GM18861 (cell line): ENCODE results near the gene CDON.
"Not testable (repeated sequence)": the region's sequence is repeated elsewhere in the genome, so short reads cannot be mapped to it uniquely, and the experiment has no call there.

ENCODE experiments used
- ATAC-seq: cut with Tn5 transposase; IDR thresholded peaks from one replicate; pipeline ENCODE4 v1.9.1; 2021; ENCODE audit not compliant: unreplicated experiment

The CDON gene

DNA sequence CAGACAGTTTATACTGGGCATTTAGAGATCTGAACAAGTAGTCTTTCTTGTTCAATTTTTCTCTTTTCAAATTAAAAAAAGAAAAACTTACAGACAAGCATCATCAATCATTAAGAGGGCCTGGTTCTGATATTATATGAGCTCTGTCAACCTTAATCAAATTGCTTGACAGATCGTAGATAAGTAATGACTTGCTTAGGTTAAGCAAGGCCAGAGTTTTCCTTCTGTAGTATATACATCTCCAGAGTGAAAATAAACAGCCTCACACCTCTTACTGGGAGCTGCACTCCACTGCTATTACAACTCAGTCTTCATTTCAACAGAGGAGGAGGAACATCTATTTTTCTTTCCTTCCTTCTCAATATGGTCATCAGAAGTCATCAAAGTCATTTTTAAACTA is 13.5 kb downstream of the CDON start:
- no peak for ATAC-seq

DNA sequence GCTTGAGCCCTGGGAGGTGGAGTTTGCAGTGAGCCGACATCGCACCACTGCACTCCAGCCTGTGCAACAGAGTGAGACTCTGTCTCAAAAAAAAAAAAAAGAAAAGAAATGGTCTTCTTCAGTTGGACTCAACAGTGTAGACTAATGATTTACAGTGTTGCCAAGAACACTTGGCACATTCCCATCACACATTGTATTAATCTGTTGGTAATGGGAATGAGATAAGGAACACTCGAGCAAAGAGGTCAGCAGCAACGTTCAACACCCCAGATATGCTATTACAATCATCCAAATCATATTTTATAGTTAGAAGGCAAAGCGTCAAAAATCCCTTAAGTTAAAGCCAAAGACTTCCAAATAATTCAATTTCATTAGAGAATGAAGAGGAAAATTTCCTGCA is 14.5 kb downstream of the CDON start:
- no peak for ATAC-seq

DNA sequence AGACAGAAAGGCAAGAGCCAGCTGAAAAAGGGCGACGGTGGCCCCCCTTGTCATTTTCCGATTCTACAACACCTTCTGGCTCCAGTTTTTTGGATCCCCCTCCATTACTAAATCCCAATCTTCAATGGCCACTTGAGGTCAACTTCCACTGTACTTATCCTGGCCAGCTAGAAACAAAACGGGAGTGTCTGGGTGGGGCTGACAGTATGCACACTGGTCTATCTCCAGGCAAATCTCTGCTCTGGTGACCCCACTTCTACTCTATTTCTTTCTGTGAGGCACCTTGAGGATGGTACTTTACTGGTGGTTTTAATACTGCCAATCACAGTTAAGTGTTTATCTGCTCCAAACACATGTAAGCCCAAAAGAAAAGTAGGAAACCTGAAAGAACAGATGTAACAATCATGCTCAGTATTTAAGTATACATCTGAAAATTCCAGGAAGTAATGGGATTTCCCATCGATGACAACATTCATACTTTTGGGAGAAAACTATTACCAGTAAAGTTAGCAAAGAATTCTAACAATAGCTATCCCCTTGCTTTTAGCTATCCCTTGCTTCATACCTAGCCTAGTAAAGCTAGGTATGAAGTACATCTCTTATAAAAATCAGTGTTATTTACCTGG is 16.0 kb downstream of the CDON start:
- ATAC-seq: no peak

DNA sequence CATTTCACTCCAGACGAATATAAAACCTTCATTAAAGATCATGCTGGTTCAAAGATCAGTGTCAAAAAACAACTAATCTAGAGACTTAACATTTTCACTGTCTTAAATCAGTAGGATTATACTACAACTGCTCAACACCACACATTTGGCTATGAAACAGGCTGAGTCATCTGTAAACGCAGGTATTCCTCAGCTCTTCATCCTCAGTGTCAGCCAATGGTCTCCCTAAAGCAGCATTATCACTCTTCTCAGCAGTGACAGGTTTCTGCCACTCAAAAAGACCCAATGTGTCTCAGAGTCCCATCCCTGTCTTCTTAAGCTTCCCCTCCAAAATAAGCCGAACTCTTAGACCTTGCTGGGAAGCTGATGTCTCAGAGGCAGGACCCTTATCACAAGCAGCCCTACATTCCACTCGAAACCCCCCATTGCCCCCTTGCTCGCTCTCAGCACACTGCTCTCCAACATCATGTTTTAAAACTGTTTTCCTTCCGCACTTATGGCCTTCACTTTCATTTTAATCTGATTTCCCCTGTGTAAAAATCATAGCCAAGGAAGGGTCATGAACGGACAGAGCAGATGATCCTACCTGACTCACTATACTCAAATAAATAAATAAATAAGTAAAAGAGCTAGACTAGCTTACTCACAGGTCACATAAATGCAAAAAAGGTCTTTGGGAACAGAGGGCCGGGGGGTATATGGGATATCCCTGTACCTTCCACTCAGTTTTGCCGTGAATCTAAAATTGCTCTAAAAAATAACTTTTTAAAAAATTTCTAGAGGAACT is 23.0 kb downstream of the CDON start:
- no peak for ATAC-seq

DNA sequence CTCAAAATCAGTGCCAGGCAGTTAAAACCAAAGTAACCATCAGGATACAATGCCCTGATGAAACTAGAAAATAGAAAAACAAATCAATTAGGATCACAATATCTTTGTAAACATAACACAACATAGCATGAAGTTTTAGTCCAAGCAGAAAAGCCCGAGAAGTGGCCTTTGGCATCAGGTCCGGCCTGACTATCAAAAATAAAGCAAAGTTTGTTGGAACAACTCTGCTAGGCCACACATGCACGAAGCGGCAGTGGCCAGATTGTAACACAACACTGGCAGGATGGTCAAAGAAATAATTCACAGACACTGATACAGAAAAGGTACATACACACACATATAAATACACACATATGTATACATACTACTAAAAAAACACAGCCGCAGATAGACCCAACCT is 26.9 kb downstream of the CDON start:
- no peak for ATAC-seq

DNA sequence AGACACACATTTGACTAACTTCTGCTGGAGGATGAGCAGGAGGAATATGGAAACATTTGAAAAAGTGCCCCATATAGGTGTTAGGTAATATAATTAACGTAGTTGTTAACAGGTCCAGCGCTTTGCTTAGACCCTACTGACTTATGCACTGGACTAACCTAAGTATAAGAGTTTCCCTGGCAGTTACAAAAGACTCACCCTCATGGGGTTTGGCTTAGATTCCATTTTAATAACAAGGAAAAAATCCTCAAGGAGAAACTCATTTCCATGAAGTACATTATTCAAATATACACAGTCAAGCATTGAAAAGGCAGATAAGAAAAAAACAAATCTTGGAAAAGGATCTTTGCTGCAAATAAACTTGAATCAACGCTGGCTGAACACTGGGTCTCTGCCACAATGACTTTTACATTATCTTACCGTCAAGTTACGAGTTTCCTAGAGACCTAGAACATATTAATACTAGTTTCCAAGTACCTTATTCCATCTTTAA is 27.7 kb downstream of the CDON start:
- no peak for ATAC-seq

DNA sequence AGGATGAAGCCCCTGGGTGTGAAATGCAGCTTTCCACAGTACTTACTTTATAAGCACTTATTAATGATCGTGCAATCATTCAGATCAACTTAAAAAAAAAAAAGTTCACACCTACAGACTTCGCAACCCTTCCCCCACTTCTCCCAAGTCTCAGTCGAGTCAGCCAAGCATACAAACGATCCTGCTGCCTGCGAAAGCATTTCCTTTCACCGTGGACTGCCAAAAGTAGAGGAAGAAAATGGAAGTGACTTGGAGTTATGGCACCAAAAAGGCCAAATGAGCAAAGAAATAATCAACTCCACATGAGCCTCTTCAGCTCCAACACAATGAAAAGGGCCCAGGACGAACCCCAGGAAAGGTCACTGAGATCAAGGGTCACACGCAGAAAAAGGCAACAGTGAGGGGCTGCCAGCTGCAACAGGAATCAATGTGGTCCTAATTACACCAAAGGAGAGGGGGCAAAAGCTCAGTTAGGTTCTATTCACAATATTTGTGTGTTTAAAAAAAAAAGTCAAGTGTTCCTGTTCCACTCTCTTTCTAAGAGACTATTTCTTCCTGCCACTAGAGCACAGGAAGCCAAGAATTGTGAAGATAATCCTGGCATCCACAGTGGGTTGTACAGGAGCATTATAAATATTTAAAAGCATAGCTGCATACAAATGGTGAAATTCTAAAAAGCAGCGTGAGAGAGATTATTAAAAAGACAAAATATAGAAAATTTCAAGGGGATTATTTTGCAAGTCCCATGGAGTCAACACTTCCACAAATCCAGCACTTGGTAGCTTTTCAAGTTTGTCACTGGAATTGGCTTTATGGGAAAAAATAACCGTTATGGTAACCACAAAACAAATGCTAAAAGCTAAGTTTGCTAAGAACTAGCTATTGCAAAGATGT is 28.4 kb downstream of the CDON start:
- no peak for ATAC-seq

DNA sequence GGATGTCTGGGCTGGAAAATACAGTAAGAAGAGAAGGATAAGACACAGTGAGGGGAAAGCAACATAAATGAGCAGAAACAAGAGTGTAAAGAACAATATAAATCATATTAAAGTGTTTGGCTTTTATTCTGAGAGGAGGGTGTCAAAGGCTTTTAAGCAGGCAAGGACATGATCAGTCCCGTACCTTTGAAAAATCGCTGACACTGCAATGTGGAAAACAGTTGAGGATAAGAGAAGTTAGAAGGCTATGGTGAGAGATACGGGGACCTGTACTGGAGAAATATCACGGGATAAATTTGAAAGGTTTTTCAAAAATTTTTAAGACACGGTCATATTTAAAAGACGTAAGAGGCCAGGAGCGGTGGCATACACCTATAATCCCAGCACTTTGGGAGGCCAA is 30.3 kb downstream of the CDON start:
- ATAC-seq: no peak

DNA sequence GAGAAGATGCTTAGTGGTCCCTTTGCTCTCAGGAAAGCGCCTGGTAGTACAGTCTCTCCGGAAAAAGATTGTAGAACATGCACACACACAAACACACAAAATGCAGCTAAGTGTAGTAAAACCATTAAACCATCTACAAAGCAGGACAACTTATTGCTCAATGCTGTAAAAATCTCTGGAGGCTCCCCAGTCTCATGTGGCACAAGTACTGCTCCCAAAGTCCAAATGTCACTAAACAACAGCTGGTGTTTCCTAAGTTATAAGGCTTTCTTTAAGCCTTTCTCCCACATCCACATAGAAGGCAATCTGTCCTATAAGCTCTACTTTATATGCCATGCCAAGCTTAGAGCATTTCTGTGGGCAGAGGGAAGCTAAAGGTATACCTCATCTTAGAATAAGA is 32.9 kb downstream of the CDON start:
- no peak for ATAC-seq

DNA sequence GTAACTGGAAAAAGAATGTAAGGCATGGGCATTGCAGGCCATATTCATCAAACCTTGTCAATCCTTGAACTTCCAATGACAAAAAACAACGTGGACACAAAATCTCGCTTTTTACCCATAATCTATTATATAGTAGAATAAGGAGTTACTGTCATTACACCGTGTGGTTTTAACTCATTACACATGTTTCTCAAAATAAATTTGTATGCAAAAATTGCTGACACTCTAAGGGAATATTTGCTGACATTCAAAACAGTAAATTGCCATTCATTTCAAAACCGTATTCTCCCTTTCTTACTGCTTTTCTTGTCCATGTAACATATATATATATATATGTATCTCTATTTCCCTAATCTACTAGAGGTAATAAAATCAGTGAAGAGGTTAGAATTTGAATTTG is 33.4 kb downstream of the CDON start:
- no peak for ATAC-seq

DNA sequence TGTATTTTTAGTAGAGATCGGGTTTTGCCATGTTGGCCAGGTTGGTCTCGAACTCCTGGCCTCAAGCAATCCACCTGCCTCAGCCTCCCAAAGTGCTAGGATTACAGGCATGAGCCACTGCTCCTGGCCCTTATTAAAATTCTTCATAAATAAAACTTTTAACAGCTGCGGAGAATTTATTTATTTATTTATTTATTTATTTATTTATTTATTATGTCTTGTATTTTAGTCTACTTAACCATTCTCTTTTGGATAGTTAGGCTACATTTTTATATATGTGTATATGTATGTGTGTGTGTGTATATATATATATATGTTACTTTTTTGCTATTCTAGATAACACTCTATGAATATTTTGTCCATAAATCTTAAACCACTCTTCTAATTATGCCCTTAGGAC is 34.1 kb downstream of the CDON start:
- ATAC-seq: not testable (repeated sequence)

DNA sequence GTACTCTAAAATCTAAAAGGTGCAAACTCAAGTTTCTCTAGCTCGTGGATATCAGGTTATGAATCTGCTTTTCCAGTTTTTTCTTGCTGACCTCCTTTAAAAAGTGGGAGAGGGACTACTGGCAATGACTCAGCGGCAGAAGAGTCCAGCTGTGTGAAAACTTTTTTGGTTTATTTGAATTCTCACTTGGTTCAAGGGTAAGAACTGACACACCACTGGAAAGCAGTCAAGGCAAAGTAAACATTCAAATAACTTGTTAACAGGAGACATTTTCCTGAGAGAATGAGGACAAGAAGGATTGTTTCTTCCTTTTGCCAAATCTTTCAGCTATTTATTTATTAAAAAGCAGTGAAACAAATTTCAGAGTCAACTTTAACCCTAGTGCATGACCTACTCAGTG is 36.1 kb downstream of the CDON start:
- no peak for ATAC-seq

DNA sequence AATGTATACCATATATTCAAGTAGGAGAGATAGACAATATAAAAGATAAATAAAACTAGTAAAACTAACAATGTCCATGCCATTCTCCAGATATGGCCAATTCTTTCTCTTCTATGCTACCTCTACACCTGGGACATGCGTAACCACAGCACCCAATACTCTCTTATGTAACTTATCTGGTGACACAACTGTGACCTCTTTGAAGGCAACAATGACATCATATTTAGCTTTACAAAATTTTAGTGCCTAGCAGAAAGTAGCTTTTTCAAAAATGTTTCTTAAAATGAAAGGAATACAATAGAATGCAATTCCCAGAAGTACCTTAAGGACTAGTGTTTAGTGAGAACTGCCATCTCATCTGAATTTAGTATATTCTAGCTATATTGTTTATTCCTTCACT is 36.8 kb downstream of the CDON start:
- ATAC-seq: no peak

DNA sequence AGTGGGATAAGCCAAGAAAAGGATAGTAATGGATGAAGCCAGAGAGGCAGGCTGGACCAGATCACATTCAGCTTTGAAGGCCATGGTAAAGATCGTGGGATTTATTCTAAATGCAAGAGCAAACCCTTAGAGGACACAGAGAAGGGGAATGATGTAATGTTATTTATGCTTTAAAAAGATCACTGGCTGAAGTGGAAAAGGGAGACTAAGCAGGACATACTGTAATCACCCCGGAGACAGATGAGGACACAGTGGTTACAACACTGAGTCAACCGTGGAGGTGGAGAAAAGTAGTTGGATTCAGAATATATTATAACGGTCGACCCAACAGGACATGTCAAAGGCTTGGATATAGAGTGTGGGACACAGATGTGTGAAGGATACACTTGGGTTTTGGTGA is 38.5 kb downstream of the CDON start:
- ATAC-seq: no peak

DNA sequence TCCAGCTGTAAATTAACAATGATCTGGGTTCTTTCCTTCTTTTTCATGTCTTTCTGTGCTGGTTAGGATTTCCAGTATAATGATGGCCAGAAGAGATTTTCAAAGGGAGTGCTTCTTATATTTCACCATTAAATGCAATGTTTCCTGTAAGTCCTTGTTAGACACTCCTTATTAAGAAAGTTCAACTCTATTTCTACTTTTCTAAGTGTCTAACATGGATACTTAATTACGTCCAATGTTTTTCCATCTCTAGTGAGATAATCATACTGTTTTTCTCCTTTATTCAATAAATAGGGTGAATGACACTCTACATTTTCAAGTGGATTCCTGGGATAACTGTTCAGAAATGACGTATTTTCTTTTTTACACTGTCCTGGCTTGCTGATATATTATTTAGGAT is 49.8 kb downstream of the CDON start:
- no peak for ATAC-seq

DNA sequence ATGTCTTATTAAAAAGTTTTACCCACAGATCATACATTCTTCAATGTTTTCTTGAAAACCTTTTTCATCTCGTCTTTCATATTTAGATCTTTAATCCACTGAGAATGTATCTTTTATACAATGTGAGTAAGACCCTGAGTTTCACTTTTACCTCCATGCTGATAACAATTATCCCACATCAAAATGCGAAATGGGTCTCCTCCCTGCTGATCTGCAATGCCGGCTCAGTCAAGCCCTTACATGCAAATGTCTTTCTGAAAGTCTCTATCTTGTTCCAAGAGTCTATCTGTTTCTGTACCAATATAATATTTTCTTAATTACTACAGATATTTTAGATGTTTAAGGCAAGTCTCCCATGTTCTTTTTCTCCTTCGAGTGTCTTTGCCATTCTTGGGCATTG is 50.9 kb downstream of the CDON start:
- ATAC-seq: no peak

DNA sequence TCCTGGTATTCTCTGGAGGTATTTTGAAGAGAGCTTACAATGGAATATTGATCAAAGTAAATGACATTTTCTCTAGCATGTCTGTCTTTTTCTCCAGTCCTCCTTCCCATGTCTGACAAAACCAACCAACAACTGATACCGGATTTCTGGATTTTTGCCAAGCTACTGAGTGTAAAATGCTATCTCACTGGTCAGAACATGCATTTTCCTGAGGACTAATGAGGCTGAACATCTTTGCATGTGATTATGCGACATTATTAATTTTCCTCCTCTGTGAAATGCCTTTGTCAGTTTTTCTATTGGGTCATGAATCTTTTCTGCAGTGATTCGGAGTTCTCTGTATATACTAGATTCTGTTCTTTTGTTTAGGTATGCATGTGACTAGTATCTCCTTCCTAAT is 51.4 kb downstream of the CDON start:
- no peak for ATAC-seq

DNA sequence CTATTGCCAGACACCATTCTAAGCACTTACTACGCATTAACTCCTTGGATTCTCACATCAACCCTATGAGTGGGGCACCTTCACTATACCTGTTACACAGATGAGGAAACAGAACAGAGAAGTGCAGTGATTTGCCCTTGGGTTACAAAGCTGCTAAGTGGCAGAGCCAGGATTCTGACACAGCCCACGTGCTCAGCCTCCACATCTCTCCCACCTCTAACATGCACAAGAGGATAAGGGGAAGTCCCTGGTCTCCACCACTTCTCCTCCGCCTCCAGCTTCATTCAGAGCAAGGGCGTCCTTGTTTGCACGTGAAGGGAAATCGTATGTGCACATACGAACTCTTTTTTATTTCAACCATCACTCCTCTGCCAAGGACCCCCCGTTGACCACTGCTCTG is 53.7 kb downstream of the CDON start:
- ATAC-seq: no peak

DNA sequence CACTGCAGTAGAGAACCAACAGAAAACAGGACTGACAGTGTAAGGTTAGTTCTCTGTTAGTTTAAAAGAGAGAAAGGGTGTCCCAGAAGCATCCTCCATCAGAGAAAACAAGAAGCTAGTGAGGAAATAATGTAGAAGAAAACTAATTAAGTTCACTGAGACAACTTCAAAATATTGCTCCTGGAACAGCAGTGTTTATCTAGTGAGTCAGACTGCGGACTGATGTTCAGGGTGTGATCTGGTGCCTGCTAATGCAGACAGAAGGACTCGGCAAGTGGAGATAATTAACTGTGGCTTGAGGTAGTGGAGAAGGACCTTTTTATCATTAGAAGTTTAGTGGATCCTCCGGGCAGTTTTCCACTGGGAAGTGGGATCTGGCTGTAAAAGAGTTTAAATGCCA is 55.4 kb downstream of the CDON start:
- ATAC-seq: no peak

DNA sequence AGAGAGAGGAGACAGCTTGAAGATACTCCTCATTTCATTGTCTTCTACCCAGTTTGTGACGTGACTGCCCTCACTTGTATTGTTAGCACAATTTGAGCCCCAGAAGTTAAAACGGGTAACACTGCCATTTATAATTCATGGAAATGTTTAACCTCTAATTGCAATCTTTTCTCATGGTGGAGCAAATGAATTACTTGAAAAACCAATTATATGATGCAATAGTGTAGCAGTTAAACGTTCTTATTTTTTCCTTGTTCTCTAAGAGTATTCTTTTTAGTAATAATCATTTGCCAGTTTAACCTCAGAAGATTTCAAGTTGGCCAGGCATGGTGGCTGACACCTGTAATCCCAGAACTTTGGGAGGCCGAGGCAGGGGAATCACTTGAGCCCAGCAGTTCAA is 56.6 kb downstream of the CDON start:
- no peak for ATAC-seq

DNA sequence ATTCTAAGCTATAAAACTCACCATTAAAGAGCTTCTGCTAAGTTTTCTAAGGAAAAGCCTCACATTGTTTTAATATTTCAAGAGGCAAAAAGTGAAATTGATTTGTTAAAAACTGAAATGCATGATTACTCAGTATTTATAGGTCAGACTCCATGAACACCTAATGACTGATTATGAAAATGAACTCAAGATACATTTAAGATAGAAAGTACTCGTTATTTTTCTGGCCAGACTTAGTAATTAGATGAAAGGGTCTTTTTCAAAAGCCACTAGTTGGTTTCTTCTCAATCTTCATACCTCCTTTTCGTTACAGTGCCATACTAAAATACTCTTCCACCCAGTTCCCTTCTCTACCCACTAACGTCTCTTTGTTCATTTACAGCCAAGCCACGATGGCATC is 60.5 kb downstream of the CDON start:
- no peak for ATAC-seq
